CD8-positive, alpha-beta memory T cell (primary cell): ENCODE data around the gene TDRD9. TPM values are rescaled to one million over a fixed set of nuclear protein-coding genes. Genes with fewer than 3 reads are reported as not detected.

Source experiments
- CTCF ChIA-PET: fragments of 350-600 bp; sonication (Branson Sonifier 250); formaldehyde crosslinking; loops from one replicate; lab custom pipeline; 2021; ENCODE audit warnings: antibody characterized with exemption; lab: Charles Lee
- POLR2A ChIA-PET: fragments of 350-600 bp; sonication (Branson Sonifier 250); formaldehyde crosslinking; loops from one replicate; lab custom pipeline; 2021; ENCODE audit warnings: antibody characterized with exemption; lab: Charles Lee
- DNase-seq, 5 donors: peaks; one replicate each; pipeline versions ENCODE4 v3.0.0 to v3.0.0-alpha.2; 2020 to 2022; ENCODE audit warnings: mixed read lengths in 1 of 5
- H3K27ac ChIP-seq: one replicate; pipeline ENCODE4 v1.7.0; 2013; ENCODE audit warnings: low read depth, mild to moderate bottlenecking, low read length, moderate library complexity
- H3K27me3 ChIP-seq: 2 replicates; pipeline ENCODE4 v1.7.0; 2013; ENCODE audit warnings: low read length, mild to moderate bottlenecking; ENCODE audit not compliant: insufficient read depth, poor library complexity, severe bottlenecking
- H3K36me3 ChIP-seq: 2 replicates; pipeline ENCODE4 v1.7.0; 2013; ENCODE audit warnings: mild to moderate bottlenecking, low read length, moderate library complexity; ENCODE audit not compliant: insufficient read depth
- H3K4me1 ChIP-seq: 2 replicates; pipeline ENCODE4 v1.7.0; 2013; ENCODE audit warnings: mild to moderate bottlenecking, low read length, moderate library complexity; ENCODE audit not compliant: insufficient read depth
- H3K4me3 ChIP-seq: 2 replicates; pipeline ENCODE4 v1.7.0; 2013; ENCODE audit warnings: mild to moderate bottlenecking, low read length
- H3K9me3 ChIP-seq: 2 replicates; pipeline ENCODE4 v1.7.0; 2013; ENCODE audit warnings: mild to moderate bottlenecking, low read length
- H3K27ac Mint-ChIP-seq, 8 donors: one replicate each; pipeline ENCODE4 v1.8.0; 2020 to 2021; ENCODE audit warnings: mixed read lengths in 8 of 8, mild to moderate bottlenecking in 6 of 8, inconsistent platforms in 3 of 8, moderate library complexity in 3 of 8
- H3K27me3 Mint-ChIP-seq, 2 donors: one replicate each; pipeline ENCODE4 v1.8.0; 2020 to 2021; ENCODE audit warnings: mixed read lengths in 2 of 2, mild to moderate bottlenecking in 1 of 2, moderate library complexity in 1 of 2
- H3K36me3 Mint-ChIP-seq, 3 donors: one replicate each; pipeline ENCODE4 v1.8.0; 2020 to 2021; ENCODE audit warnings: mixed read lengths in 3 of 3, inconsistent platforms in 1 of 3, mild to moderate bottlenecking in 1 of 3
- H3K4me1 Mint-ChIP-seq, 3 donors: one replicate each; pipeline ENCODE4 v1.8.0; 2020 to 2021; ENCODE audit warnings: mixed read lengths in 3 of 3, inconsistent platforms in 1 of 3, mild to moderate bottlenecking in 1 of 3
- H3K4me3 Mint-ChIP-seq, 7 donors: one replicate each; pipeline ENCODE4 v1.8.0; 2020 to 2021; ENCODE audit warnings: mixed read lengths in 7 of 7, mild to moderate bottlenecking in 6 of 7, moderate library complexity in 4 of 7, inconsistent platforms in 2 of 7
- H3K9me3 Mint-ChIP-seq, 5 donors: one replicate each; pipeline ENCODE4 v1.8.0; 2020 to 2022; ENCODE audit warnings: mixed read lengths in 5 of 5, mild to moderate bottlenecking in 3 of 5, moderate library complexity in 2 of 5, inconsistent platforms in 1 of 5
- polyA plus RNA-seq: library from polyadenylated mRNA; unstranded; fragments of 300-500 nt; fragmentation: Illumina TruSeq; gene quantifications from one replicate; pipeline ENCODE4 v1.2.3, GENCODE V29; 2021
- total RNA-seq, 2 experiments: library from RNA; stranded (reverse); gene quantifications; one replicate each; pipeline ENCODE4 v1.2.3, GENCODE V29; 2021

The TDRD9 gene
- total and polyA plus RNA-seq, 3 experiments from 2014 or later, result 0.44 to 1.3 (median 0.46) TPM

DNA sequence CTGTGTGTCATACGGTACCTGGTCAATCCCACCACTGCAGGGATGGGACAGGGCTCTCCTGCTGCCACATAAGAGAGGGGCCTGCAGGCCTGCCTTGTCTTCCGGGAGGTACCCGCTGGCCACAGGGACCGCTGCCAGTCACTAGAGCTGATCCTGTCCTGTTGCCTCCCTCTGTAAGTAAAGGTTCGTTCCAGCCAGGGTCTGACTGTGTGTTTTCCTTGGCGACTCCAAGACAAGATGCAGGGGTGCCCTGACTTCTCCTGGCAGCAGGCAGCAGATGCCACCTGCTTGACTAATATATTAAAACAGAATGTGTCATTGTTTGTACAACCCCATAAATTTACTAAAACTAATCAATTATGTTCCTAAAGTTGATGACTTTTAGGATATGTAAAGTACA, 115.8 kb downstream of the TDRD9 start:
- H3K27me3 ChIP-seq, result no peaks in the 10 kb centered on the region
- Mint-ChIP-seq H3K36me3 (no peaks in the 10 kb centered on the region), H3K4me3 (no peak overlapping the region), H3K27ac (peak overlapping the region in 1 of 8 donors; percentile 20), H3K9me3 (no peaks in the 10 kb centered on the region), H3K27me3 (peaks cover 8 to 31% of the 10 kb centered on the region in 2 donors), H3K4me1 (no peaks in the 10 kb centered on the region)
- ChIA-PET CTCF (no interaction called here), POLR2A (no interaction called here)
- DNase-seq, result no peak
- H3K4me1 ChIP-seq, result no peaks in the 10 kb centered on the region
- no peaks in the 10 kb centered on the region for H3K36me3 ChIP-seq
- H3K9me3 ChIP-seq, result no peaks in the 10 kb centered on the region
- H3K27ac ChIP-seq, result no peak overlapping the region
- H3K4me3 ChIP-seq, result no peak overlapping the region

DNA sequence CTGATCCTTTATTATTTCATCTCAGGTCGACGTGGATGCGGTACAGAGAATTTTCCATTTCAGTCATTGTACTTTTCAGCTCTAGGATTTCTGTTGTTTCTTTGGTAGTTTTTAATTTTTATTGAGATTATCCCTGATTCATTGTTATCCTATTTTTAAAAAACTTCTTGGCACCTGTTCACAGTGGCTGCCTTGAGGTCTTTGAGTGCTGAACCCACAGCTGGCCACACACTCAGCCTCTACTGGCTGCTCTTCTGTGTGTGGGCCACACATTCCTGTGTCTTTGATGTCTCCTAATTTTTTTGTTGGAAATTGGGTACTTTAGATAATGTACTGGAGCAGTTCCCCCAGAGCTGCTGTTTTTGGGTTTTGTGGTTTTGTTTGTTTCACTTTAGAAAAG, 119.5 kb downstream of the TDRD9 start:
- ChIA-PET CTCF (no interaction called here), POLR2A (no interaction called here)
- no peaks in the 10 kb centered on the region for H3K36me3 ChIP-seq
- no peaks in the 10 kb centered on the region for H3K4me1 Mint-ChIP-seq
- peaks cover 12 to 39% of the 10 kb centered on the region in 2 donors for H3K27me3 Mint-ChIP-seq
- no peaks in the 10 kb centered on the region for H3K36me3 Mint-ChIP-seq
- no peaks in the 10 kb centered on the region for H3K9me3 Mint-ChIP-seq
- no peak overlapping the region for H3K27ac Mint-ChIP-seq
- no peaks in the 10 kb centered on the region for H3K27me3 ChIP-seq
- no peaks in the 10 kb centered on the region for H3K9me3 ChIP-seq
- no peak overlapping the region for H3K4me3 ChIP-seq
- H3K4me3 Mint-ChIP-seq, result no peak overlapping the region
- no peak for DNase-seq
- H3K27ac ChIP-seq, result no peak overlapping the region
- H3K4me1 ChIP-seq, result no peaks in the 10 kb centered on the region

DNA sequence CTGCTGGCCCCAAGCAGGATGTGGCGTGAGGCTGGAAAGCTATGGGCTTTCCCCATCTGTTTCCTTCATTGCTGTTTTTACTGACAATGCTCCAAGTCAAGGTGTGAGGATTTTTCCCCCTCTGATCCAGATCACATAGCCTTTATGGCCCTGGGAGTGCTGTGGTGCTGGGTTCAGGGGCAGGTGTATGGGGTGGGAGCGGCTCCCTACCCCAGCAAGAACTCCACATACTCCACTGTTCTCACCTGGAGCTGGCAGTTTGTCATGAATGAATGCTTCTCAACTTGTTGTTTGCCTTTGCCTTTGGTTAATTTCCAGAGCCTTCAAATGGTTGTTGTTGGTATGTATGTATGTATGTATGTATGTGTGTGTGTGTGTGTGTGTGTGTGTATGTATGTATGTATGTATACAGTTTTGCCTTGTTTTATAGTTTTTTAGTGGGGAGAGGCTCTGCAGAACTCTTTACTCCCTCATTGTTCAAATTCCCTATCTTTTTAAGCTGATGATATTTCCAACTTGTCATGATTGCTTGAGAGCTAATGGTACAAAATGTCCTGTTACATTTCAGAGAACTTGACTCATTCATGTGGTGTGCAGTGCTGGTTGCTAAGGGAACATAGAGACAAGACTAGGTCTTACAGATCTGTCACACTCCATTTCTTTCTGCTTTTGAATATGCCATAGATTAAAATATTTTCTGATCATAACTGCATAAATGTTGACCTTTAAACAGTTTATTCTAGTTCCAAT, 120.7 kb downstream of the TDRD9 start:
- ChIA-PET CTCF (no interaction called here), POLR2A (interaction anchor here (0.6 kb wide), 1 partner anchor 467 kb away, joined by 4 read pairs; no protein-coding TSS in a partner anchor)

DNA sequence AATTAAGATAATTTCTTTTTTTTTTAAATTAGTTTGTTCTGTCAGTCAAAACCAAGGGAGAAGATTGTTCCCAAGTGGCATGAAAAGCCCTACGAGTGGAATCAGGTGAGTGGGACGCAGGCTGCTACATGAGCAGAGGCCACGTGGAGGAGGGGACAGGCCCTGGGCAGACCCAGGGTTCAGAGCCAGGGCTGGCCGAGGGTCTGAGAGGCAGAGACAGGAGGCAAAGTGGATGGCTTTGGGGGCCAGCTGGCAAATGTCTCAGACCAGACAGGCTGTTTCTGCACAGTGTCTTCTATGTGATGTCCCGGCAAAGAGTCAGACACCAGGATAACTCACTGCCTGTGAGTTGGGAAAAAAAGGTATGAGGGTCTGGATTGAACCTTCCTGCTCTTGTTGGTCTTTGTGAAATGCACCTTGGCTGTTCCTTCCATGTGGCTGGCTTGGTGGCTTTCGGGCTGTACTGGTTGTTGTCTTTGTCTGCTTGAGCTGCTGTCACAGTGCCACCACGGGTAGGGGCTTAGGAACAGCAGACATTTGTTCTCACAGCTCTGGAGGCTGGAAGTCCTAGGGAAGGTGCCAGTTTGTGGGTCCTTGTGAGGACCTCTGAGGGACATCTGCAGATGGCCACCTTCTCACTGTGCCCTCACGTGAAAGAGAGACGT, 121.5 kb downstream of the TDRD9 start:
- H3K36me3 ChIP-seq, result no peaks in the 10 kb centered on the region
- no peaks in the 10 kb centered on the region for H3K9me3 ChIP-seq
- H3K27me3 ChIP-seq, result no peaks in the 10 kb centered on the region
- H3K4me3 ChIP-seq, result no peak overlapping the region
- CTCF ChIA-PET, result no interaction called here
- Mint-ChIP-seq H3K36me3 (no peaks in the 10 kb centered on the region), H3K4me3 (no peak overlapping the region), H3K27me3 (peaks cover 14 to 50% of the 10 kb centered on the region in 2 donors), H3K9me3 (no peaks in the 10 kb centered on the region), H3K4me1 (no peaks in the 10 kb centered on the region), H3K27ac (no peak overlapping the region)
- no peaks in the 10 kb centered on the region for H3K4me1 ChIP-seq
- DNase-seq, result no peak
- no peak overlapping the region for H3K27ac ChIP-seq
- POLR2A ChIA-PET, result interaction anchor here (0.6 kb wide), 1 partner anchor 468 kb away, joined by 4 read pairs; no protein-coding TSS in a partner anchor

More for the DNA sequence above, 120.7 kb downstream of the TDRD9 start:
- no peak overlapping the region for H3K4me3 ChIP-seq
- Mint-ChIP-seq H3K4me1 (no peaks in the 10 kb centered on the region), H3K27me3 (peaks cover 14 to 44% of the 10 kb centered on the region in 2 donors), H3K9me3 (no peaks in the 10 kb centered on the region), H3K36me3 (no peaks in the 10 kb centered on the region), H3K4me3 (no peak overlapping the region), H3K27ac (no peak overlapping the region)
- H3K27ac ChIP-seq, result no peak overlapping the region
- H3K9me3 ChIP-seq, result no peaks in the 10 kb centered on the region
- no peak for DNase-seq
- no peaks in the 10 kb centered on the region for H3K27me3 ChIP-seq
- H3K36me3 ChIP-seq, result no peaks in the 10 kb centered on the region
- H3K4me1 ChIP-seq, result no peaks in the 10 kb centered on the region

DNA sequence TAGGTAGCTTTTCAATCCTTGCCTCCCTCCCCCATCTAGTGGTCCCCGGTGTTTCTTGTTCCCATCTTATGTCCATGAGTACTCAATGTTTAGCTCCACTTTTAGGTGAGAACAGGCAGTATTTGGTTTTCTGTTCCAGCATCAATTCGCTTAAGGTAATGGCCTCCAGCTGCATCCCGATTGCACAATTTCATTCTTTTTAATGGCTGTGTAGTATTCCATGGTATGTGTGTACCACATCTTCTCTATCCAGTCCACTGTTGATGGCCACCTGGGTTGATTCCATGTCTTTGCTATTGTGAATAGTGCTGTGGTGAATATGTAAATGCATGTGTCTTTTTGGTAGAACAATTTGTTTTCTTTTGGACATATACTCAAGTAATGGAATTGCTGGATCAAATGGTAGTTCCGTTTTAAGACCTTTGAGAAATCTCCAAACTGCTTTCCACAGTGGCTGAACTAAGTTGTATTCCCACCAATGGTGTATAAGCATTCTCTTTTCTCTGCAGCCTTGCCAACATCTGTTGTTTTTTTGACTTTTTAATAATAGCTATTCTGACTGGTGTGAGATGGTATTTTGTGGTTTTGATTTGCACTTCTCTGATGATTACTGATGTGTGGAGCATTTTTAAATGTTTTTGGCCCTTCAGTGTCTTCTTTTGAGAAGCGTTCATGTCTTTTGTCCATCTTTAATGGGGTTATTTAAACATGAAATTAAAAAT, 123.0 kb downstream of the TDRD9 start:
- H3K9me3 ChIP-seq, result no peaks in the 10 kb centered on the region
- H3K4me3 ChIP-seq, result no peak overlapping the region
- Mint-ChIP-seq H3K9me3 (no peaks in the 10 kb centered on the region), H3K4me1 (no peaks in the 10 kb centered on the region), H3K27ac (no peak overlapping the region), H3K4me3 (no peak overlapping the region), H3K27me3 (peaks cover 14 to 55% of the 10 kb centered on the region in 2 donors), H3K36me3 (no peaks in the 10 kb centered on the region)
- no peaks in the 10 kb centered on the region for H3K36me3 ChIP-seq
- H3K27me3 ChIP-seq, result no peaks in the 10 kb centered on the region
- no peak for DNase-seq
- CTCF ChIA-PET, result no interaction called here
- no peaks in the 10 kb centered on the region for H3K4me1 ChIP-seq
- no peak overlapping the region for H3K27ac ChIP-seq
- POLR2A ChIA-PET, result no interaction called here

DNA sequence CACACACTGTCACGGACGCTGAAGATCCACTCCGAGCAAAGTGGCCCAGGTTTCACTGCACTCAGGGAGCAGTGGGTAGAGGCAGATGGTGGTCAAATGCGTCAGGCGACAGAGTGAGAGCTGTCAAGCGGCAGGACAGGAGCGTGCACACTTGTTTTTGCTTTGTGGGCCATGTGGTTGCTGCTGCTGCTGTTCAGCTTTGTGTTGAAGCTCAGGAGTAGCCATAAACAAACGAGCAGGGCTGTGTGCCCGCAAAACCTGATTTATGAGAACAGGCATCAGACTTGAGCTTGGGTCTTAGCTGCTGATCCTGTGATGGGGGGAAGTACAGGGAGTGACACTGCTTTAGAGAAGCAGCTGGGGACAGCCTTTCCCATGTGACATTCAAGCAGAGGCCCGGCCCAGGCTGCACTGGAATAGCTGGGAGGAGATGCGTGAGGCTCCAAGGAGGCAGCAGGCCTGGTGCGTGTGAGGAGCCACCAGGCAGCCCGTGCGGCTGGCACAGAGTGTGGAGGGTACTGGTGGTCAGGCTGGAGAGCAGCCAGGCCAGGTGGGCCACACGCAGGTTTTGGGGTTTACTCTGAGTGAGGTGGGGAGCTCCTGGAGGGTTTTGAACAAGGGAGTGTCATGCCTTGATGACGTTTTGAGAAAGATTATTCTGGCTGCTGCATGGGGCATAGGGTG, 126.1 kb downstream of the TDRD9 start:
- Mint-ChIP-seq H3K4me3 (no peak overlapping the region), H3K9me3 (no peaks in the 10 kb centered on the region), H3K36me3 (no peaks in the 10 kb centered on the region), H3K4me1 (no peaks in the 10 kb centered on the region), H3K27ac (no peak overlapping the region), H3K27me3 (peaks cover 11 to 50% of the 10 kb centered on the region in 2 donors)
- DNase-seq, result no peak
- no peak overlapping the region for H3K4me3 ChIP-seq
- ChIA-PET POLR2A (no interaction called here), CTCF (no interaction called here)
- no peaks in the 10 kb centered on the region for H3K9me3 ChIP-seq
- no peaks in the 10 kb centered on the region for H3K36me3 ChIP-seq
- H3K27me3 ChIP-seq, result no peaks in the 10 kb centered on the region
- H3K27ac ChIP-seq, result no peak overlapping the region
- no peaks in the 10 kb centered on the region for H3K4me1 ChIP-seq

DNA sequence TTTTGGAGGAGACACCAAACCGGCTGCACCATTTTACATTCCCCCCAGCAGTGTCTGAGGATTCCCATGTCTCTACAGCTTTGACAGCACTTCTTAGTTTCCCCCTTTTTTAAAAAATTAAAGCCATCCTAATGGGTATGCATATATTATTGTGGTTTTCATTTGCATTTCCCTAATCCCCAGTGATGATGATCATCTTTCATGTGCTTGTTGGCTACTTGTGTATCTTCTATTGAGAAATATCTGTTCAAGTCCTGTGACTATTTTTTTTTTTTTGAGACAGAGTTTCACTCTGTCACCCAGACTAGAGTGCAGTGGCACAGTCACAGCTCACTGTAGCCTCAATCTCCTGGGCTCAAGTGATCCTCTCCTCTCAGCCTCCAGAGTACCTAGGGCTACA, 134.0 kb downstream of the TDRD9 start:
- Histone ChIP-seq H3K36me3 (no peaks in the 10 kb centered on the region), H3K27ac (no peak overlapping the region), H3K9me3 (no peaks in the 10 kb centered on the region), H3K4me3 (no peak overlapping the region), H3K27me3 (no peaks in the 10 kb centered on the region), H3K4me1 (no peaks in the 10 kb centered on the region)
- H3K27ac Mint-ChIP-seq, result no peak overlapping the region
- H3K9me3 Mint-ChIP-seq, result peaks cover 4 to 18% (median 10%) of the 10 kb centered on the region in 5 donors
- DNase-seq, result no peak
- peaks cover 13 to 67% of the 10 kb centered on the region in 2 donors for H3K27me3 Mint-ChIP-seq
- H3K36me3 Mint-ChIP-seq, result peaks cover 0 to 4% (median 0%) of the 10 kb centered on the region in 3 donors
- ChIA-PET CTCF (no interaction called here), POLR2A (no interaction called here)
- H3K4me1 Mint-ChIP-seq, result no peaks in the 10 kb centered on the region
- H3K4me3 Mint-ChIP-seq, result no peak overlapping the region
